ENCODE data around the gene GSTA4.

The GSTA4 gene

DNA sequence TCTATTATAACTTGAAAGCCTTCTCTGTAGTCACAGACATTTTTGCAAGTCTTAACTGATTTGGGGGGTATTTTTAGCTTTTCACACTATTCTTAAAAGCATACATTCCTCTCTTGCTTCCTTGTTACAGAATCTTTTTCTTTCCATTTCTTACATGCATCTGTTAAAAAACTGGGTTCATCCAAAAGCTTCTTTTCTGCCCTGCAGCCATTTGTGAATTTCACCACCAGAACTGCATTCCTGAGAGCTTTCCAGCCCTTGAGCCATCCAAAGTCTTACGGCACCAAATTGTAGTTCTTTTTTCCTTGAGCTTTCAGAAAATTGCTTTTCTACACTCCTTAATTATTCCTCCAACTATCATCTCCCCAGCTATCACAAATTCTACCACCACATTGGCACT, 19.7 kb upstream of the GSTA4 start:
- Histone ChIP-seq H3F3A (ENCODE audit: low read depth) (no peaks in the 10 kb centered on the region), H3K27me3 (ENCODE audit: insufficient read depth, low read length, poor library complexity, severe bottlenecking) (no peaks in the 10 kb centered on the region), H3K79me2 (ENCODE audit: insufficient read depth, low read length) (no peaks in the 10 kb centered on the region), H3K9me3 (ENCODE audit: insufficient read depth, low read depth, low read length) (no peaks in the 10 kb centered on the region), H2AFZ (ENCODE audit: low read length) (no peak overlapping the region), H3K9me2 (replicated peaks; ENCODE audit: low read depth, low read length) (no peaks in the 10 kb centered on the region), H3K36me3 (ENCODE audit: insufficient read depth, low read length) (peaks cover 70% of the 10 kb centered on the region; the same call in 1 of the 2 replicates), H3K4me2 (ENCODE audit: low read depth, low read length, poor library complexity, severe bottlenecking) (no peak overlapping the region), H3K4me1 (ENCODE audit: insufficient read depth, low read length, poor library complexity, severe bottlenecking) (peaks cover 2% of the 10 kb centered on the region), H3K9ac (ENCODE audit: low read depth, low read length, poor library complexity, severe bottlenecking) (no peak overlapping the region), H3K4me3 (ENCODE audit: low read length, poor library complexity, severe bottlenecking) (no peak overlapping the region), H4K20me1 (ENCODE audit: insufficient read depth, low read length, poor library complexity, severe bottlenecking) (no peaks in the 10 kb centered on the region)
- TF ChIP-seq EZH2phosphoT487 (IDR thresholded peaks at IDR 0.05; ENCODE audit: borderline replicate concordance) = no peak
- TF ChIP-seq, protein P1, sequence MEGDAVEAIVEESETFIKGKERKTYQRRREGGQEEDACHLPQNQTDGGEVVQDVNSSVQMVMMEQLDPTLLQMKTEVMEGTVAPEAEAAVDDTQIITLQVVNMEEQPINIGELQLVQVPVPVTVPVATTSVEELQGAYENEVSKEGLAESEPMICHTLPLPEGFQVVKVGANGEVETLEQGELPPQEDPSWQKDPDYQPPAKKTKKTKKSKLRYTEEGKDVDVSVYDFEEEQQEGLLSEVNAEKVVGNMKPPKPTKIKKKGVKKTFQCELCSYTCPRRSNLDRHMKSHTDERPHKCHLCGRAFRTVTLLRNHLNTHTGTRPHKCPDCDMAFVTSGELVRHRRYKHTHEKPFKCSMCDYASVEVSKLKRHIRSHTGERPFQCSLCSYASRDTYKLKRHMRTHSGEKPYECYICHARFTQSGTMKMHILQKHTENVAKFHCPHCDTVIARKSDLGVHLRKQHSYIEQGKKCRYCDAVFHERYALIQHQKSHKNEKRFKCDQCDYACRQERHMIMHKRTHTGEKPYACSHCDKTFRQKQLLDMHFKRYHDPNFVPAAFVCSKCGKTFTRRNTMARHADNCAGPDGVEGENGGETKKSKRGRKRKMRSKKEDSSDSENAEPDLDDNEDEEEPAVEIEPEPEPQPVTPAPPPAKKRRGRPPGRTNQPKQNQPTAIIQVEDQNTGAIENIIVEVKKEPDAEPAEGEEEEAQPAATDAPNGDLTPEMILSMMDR (conservative IDR thresholded peaks at IDR 0.05; ENCODE audit: low read length) = no peak

DNA sequence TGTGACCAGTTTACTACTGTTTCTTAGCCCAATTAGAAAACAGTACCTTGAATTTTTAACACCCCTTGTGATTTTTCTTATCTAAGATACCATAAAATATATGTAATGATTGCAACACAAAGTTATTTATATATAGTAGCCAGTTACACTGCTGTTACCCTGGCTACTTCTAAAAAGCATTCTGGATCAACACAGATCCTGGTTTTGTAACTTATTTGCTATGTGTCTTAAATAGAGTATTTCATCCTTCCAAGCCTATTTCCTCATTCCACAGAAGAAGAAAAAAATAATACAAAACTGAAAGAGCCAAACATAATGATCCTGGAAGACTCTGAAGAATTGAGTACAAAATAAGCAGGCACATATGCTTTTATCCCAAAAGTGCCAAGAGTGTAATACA, 19.0 kb upstream of the GSTA4 start:
- H3K4me1 ChIP-seq (ENCODE audit: insufficient read depth, low read length, poor library complexity, severe bottlenecking) = no peaks in the 10 kb centered on the region
- no peaks in the 10 kb centered on the region for H3K27me3 ChIP-seq (ENCODE audit: insufficient read depth, low read length, poor library complexity, severe bottlenecking)
- H3F3A ChIP-seq (ENCODE audit: low read depth) = no peaks in the 10 kb centered on the region
- no peaks in the 10 kb centered on the region for H3K79me2 ChIP-seq (ENCODE audit: insufficient read depth, low read length)
- TF ChIP-seq, protein P1 (conservative IDR thresholded peaks at IDR 0.05; ENCODE audit: low read length) = no peak
- no peak for TF ChIP-seq EZH2phosphoT487 (IDR thresholded peaks at IDR 0.05; ENCODE audit: borderline replicate concordance)
- no peaks in the 10 kb centered on the region for H3K9me3 ChIP-seq (ENCODE audit: insufficient read depth, low read depth, low read length)
- no peak overlapping the region for H3K4me3 ChIP-seq (ENCODE audit: low read length, poor library complexity, severe bottlenecking)
- no peak overlapping the region for H2AFZ ChIP-seq (ENCODE audit: low read length)
- no peak overlapping the region for H3K4me2 ChIP-seq (ENCODE audit: low read depth, low read length, poor library complexity, severe bottlenecking)
- H4K20me1 ChIP-seq (ENCODE audit: insufficient read depth, low read length, poor library complexity, severe bottlenecking) = no peaks in the 10 kb centered on the region
- no peak overlapping the region for H3K9ac ChIP-seq (ENCODE audit: low read depth, low read length, poor library complexity, severe bottlenecking)
- H3K9me2 ChIP-seq (replicated peaks; ENCODE audit: low read depth, low read length) = no peaks in the 10 kb centered on the region
- H3K36me3 ChIP-seq (ENCODE audit: insufficient read depth, low read length) = peaks cover 75% of the 10 kb centered on the region; the same call in 1 of the 2 replicates

DNA sequence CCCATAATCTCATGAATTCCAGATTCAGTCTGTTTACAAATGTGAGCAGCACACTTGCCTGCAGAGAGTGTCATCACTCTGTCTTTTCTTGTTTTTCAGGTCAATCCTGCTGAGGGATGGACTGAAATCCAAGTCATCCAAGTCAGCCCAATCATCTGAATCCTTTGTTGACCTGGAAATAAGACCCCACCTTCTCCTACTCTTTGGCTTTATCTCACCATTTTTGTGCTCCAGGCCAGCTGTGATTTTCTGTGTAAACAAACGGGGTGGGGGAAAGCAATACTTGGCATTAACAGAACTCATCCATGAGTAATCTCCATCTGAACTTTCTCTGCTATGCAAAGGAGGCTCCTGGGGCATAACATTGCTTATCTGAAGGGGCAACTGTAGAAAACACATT, 16.9 kb upstream of the GSTA4 start:
- no peaks in the 10 kb centered on the region for H3K9me2 ChIP-seq (replicated peaks; ENCODE audit: low read depth, low read length)

More for the DNA sequence above, 16.9 kb upstream of the GSTA4 start:
- Histone ChIP-seq H4K20me1 (ENCODE audit: insufficient read depth, low read length, poor library complexity, severe bottlenecking) (no peaks in the 10 kb centered on the region), H3K4me2 (ENCODE audit: low read depth, low read length, poor library complexity, severe bottlenecking) (no peak overlapping the region), H3K36me3 (ENCODE audit: insufficient read depth, low read length) (peaks cover 72% of the 10 kb centered on the region; the same call in 1 of the 2 replicates), H3K4me3 (ENCODE audit: low read length, poor library complexity, severe bottlenecking) (no peak overlapping the region), H3K27me3 (ENCODE audit: insufficient read depth, low read length, poor library complexity, severe bottlenecking) (no peaks in the 10 kb centered on the region), H3K9me3 (ENCODE audit: insufficient read depth, low read depth, low read length) (no peaks in the 10 kb centered on the region), H3F3A (ENCODE audit: low read depth) (no peaks in the 10 kb centered on the region), H3K4me1 (ENCODE audit: insufficient read depth, low read length, poor library complexity, severe bottlenecking) (no peaks in the 10 kb centered on the region), H3K79me2 (ENCODE audit: insufficient read depth, low read length) (no peaks in the 10 kb centered on the region), H2AFZ (ENCODE audit: low read length) (no peak overlapping the region), H3K9ac (ENCODE audit: low read depth, low read length, poor library complexity, severe bottlenecking) (no peak overlapping the region)
- TF ChIP-seq, protein P1 (conservative IDR thresholded peaks at IDR 0.05; ENCODE audit: low read length) = no peak
- TF ChIP-seq EZH2phosphoT487 (IDR thresholded peaks at IDR 0.05; ENCODE audit: borderline replicate concordance) = no peak

Data from Loucy (cell line).